Stimulated activated CD4-positive, alpha-beta T cell treated with anti-CD3 and anti-CD28 coated beads, Interleukin-2, amount 100 ng/mL, for 24 hours (primary cell): Measurements from ENCODE around the gene MAGI2.

Experiments used
- DNase-seq, 2 donors: peaks; one replicate each; pipeline ENCODE4 v3.0.0-alpha.2; 2020

The MAGI2 gene

DNA sequence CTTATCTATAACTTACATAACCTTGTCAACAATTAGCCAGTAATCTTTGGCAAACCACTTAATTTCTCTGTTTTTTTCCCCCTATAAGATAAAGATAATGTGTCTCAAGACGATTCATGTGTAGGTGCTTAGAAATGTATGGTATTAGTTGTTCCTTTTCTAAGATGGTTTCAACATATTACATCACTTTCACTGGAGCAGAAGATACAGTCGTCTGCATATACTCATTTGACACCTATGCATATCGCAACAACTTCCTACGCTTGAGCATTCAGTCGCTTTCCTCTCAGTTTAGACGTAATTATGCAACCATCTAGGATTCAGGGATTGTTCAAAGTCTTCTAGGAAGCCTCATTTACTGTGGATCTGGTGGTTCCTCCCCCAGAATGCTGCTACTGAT lies 1258.2 kb downstream of the MAGI2 start:
- no peak for DNase-seq

DNA sequence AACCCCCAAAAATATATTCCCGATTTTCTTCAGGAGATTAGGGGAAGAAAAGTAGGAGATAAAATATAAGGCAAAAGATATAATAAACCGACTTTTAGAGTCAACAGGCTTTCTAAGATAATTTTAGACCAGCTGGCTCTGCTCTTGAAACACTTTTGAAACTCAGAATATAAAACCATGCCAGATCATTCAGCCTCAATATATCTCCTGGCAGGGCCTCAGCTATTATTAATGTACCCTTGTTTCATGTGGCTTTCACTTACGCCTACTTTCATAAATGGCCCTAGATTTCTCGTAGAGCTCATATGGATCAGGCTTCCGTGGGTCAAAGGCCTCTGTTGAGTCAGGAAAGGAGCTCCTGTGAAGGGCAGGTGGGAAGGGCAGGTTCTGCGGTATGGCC lies 1258.9 kb downstream of the MAGI2 start:
- DNase-seq, result no peak

DNA sequence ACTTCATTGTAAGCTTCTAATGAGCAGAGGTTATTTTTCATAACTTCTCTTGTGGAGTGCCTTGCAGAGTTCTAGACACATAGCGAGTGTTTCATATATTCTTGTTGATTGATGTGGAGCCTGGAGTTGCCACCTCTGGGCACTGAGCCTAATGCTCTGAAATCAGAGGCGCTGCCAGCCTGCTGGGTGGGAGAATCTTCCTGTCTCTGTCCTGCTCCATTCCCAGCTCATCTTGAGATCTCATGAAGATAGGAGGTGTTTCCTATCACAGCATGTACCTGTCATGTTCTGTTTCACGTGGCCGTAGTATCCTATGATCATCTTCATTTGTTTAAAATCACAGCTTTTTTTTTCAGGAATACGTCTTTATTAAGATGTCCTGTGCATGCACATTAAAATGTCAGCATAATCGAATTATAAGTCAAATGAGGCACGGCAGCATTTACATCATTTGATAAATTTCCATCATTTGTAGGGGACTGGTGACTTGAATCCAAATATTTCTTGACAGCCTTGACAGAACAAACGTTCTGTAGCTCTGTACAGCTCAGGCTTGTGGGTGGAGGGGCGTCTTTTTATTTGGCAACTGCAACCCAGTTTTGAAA lies 1261.9 kb downstream of the MAGI2 start:
- DNase-seq, result no peak

DNA sequence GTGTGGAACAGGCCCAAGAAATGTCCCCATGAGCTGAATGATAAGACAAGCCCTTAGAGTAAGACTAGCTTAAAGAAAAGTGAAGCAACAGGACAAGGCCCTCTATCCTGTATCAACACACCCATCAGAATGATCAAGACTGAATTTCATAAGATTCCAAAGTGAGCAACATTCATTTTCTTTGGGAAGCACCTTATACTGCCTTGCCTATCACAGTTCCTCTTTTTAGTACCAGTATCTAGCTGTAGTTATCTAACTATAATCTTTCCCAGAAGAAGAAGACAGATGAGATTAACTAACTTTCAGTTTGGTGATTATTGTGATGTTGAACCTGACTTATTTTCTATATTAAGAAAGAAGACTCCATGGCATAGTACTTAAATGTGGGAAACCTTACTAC lies 1263.7 kb downstream of the MAGI2 start:
- DNase-seq, result no peak

DNA sequence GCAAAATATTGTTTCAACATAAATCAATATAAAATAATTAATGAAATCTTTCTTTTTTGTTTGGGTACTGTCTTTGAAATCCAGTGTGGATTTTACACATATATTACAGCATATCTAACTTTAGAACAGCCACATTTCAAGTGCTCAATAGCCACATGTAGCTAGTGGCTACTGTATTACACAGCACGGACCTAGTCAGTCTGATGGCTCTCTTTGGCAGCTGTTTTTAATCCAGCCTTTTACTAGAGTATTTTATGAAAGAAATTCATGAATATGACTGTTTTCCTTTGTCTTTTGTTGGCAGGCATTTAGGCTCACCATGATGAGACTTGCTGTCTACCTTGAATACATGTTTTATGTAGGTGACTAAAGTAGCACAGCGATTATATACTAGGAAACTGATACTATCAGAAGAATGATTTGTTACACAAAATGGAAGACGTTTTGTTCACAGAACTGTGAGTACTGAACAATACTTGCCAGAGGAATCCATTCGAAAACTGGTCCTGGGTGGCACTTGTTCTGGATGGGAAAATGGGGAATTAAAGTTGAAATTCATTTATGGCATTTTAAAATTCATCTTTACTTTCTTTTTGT lies 1268.2 kb downstream of the MAGI2 start:
- no peak for DNase-seq

DNA sequence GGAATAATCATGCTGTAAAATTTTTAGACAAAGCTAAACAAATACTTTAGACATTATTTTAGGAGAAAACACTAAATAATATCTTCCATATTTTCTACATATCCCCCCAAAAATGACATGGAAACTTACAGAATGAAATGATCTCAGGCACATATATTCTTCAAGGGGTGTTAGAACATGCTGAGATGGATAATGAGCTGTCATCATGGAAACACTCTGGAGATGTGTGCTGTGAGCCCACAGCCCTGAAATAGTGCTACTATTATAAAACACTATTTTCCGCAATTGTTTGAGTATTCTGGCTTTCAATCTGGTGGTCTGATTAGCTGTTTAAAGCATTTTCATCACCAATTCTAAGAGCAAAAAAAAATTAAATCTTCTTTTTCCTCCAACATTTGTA lies 1269.2 kb downstream of the MAGI2 start:
- no peak for DNase-seq

DNA sequence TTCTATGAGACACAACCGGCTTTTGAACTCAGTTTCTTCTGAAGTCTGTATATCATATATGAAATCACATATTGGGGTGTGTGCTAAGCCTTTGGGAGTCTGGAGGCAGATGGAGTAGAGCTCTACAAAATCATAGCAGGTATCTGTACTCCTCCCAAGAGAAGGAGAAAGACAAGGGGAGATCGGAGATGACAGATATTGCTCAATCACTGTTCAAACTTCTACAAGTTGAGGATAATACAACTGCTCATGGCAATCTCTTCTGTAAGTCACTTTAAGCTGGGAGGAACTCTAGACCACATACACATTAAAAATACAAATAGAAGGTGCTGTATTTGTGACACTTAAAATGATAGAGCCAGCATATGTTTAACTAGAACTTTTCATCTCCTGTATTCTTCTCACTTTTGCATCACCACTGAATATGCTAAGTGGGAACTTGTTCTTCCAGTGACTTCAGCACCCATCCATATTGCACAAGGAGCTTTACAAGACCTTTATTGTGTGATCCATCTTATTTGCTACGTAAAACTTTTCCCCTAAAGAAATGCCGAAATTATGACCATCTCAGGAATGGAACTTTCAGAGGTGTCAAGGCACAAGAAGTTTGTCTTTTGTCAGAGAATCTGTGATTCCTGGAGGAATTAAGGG lies 1273.5 kb downstream of the MAGI2 start:
- DNase-seq, result no peak

DNA sequence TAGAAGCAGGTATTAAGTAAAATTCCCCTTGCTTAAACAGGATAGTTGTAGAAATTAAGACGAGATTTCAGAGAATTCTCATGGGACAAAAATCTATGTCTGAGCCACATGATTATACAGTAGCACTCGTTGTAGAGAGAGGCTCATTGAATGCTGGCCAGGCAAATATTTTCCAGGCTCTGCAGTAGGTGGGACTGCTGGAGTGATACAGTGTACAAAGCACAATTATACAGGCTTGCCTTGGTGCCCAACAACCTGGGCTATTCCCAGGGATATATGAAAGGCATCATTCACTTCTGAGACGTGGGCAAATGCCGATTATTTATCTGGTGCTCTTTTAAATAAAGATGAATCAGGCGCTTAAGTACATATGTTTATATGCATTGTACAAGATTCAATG lies 1274.3 kb downstream of the MAGI2 start:
- DNase-seq, result no peak

DNA sequence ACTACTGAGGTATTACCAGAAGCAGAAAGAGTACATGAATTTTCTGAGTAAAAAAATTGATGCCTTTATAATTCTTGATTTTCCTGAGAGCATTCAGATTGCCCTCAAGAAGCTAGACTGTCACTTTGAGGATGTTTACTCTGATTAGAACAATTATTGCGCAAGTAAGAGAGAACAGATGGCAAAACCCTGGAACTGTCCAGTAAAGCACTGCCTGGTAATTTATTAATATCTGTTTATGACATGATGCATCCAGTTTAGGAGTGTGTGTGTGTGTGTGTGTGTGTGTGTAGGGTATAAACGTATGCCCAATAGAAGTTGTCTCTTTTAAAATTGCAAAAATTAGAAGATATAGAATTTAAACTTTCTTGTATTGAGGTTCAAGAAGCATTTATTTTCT lies 1275.1 kb downstream of the MAGI2 start:
- no peak for DNase-seq

DNA sequence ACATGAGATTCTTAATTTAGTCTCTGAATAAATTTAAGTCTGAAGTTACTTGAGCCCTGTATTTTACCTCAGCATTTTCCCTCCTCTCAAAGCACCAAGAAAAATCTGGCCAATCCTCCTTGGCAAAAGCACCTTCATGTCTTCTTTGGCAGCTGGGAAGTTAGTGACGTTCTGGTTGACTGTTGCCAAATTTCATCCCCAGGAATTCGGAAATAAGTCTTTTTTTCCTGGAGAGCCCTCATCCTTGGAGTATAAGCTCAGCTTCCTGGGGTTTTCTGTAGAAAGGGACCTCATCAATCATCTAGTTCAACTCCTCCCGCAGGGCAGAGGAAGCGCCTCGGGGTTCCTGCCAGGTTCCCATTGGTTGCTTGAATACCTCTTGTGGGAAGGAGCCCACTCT lies 1277.3 kb downstream of the MAGI2 start:
- DNase-seq, result no peak

DNA sequence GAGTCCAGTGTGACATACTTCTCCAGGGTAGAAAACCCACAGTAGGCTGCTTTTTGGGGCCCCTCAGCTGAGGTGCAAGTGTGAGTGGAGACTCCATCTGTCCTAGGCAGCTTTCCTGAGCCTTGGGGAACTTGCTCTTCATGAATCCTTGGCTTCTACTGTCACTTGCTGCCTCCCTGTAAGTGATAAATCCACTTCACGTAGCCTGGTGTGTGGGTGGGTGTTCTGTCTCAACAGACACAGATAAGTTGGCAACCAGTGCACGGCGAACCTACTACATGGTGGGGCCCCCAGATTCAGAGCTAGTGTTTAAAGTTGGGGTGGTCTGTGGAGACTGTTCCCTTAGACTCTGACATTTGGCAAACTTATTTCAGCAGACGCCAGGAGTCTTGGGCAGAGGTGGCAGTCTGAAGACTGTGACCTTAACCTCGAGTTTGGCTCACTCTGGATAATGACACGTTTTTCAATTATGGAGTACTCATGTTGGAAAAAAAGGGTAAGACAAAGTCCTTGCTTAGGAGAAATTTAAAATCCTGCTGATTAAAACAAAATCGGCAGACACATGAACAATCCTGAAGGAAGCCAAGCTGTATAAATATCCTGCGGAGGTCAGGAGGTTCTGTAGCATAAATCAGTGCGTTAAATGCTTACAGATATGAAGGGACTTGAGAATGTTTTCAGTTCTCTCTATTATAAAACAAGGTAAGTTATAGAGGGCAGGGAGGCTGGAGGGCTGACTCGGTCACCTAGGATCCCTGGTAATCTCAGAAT lies 1278.0 kb downstream of the MAGI2 start:
- DNase-seq, result no peak

DNA sequence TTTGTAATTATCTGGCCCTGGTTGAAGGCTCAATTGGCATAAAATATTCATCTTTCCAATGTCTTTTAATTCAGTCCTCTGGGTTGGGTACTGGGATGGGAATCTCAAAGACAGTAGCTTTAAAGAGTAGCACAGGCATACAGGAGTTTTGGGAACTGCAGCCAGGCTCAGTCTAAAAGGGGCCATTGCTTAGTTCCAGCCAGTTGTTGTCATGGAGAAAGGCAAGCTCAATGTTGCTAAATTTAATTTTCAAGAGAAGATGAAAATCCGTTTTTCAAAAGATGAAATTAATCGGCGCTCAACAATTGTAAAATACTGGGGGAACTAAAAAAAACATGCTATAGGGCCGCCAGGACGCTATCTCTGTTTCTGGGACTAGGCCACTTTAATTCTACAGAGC lies 1279.8 kb downstream of the MAGI2 start:
- no peak for DNase-seq

DNA sequence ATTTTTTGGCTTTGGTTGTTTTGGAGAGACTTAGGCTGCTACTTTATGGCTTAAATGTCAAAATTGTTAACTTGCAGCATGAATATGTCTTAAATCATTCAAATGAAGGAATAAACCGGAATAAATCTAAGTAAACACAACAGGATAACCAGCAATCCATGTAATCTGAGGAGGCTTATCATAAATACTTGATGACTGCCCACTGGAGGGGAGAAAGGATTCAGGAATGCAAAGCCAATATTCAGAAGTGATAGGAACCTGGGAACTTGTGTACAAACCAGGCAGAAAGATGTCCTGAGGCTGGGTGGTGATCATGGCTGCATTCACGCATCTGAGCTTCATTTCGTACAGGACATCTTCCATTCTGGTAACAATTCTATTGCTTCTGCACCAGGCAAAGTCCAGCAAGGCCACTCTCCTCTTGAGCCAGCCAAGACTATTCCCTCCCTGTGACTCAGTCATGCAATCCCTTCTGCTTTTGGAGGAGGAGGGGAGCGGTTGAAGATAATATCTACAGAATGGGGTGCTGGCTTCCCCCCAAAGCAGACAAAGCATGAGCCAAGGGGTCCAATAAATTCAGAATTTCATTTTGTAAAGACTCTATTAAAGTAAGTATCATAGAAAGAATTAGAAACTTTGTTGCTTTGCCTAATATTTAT lies 1280.4 kb downstream of the MAGI2 start:
- DNase-seq, result no peak

DNA sequence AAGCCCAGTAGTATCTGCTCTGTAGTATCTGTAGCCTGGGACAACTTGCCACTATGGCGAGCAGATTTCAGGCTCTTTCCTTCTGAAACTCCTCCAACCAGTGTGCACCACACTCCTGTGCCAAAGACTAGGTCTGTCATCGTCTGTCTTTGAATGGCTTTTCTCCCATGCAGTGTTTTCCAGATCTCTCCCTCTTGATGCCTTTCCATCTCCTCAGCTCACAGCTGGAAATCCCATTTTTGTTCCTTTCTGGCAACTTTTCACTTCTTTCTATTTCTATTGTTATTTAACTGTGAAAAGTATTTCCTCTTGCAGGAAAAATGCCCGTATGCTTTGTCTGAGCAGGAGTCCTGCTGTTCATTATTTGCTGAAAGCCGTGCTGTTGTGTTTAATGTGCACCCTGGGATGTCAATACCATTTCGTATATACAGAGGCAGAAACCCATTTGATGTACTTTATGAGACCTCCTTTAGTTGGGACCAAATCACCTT lies 1281.2 kb downstream of the MAGI2 start:
- DNase-seq, result no peak

DNA sequence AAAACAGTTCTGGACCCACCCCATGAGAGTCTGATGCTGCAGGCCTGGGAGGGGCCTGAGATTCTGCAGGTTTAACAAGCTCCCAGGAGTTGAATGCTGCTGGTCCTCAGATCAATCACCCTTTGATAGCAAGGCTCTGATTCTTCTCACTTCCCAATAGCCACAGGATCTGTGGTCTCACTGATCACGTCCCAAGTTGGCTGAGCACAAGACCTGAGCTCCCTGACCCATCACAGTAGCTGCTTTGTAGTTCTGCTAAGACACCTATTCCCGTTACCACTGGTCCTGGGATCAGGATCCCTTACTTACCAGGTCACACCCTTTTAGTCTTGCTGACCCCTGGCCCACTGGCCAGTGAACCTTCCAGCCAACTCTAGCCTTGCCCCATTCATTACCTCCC lies 1282.1 kb downstream of the MAGI2 start:
- DNase-seq, result no peak

DNA sequence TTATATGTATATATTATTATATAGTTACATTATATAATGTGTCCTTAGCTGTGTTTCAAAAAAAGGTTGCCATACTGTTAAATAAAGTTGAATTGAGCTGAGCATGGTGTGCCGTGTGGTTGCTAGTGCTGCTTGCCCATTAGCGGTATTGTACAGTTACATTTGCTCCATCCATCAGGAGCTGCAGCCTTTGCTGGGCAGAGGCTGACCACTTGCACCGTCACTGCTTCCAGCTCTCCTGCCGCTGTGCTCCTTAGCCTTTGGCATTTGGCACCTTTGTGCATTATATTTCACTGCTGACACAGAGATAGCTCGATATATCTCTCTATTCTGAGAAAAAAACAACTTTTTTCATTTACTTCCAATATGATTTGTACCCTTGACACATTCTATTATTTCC lies 1282.7 kb downstream of the MAGI2 start:
- no peak for DNase-seq

DNA sequence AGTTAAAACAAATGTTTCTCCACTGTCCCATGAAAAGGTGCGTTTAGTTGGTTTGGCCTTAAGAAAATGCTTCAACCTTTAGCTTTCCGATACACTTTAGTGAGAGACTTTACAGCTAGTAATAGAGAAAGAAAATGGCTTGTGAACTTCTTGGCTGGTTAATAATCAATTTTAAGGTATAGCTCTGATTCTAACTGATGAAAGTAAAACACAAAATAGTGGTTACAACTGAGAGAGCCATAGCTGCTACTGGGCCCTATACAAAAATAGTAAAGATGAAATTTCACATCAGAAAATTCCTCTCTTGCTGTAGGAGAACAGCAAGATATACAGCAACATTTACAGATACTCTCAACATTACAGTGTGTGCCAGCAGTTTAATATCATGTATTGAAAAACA lies 1283.5 kb downstream of the MAGI2 start:
- no peak for DNase-seq

DNA sequence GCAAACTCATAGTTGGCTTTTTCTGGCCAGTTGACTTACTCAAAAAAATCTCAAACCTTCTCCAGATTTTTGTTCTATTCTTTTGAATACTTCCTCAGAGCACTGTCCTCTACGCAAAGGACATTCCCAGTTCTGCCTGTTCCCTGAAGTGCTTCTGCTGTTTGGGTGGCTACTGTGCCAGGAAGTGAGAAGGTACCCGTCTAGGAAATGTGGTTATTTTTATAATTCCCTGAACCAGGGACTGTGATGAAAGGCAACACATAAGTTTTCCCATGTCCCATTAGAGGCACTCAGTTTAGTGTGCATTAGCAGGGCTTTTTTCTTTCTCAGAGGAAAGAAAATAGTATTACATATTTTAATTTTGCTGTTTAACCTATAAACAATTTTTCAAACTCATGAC lies 1284.6 kb downstream of the MAGI2 start:
- no peak for DNase-seq

DNA sequence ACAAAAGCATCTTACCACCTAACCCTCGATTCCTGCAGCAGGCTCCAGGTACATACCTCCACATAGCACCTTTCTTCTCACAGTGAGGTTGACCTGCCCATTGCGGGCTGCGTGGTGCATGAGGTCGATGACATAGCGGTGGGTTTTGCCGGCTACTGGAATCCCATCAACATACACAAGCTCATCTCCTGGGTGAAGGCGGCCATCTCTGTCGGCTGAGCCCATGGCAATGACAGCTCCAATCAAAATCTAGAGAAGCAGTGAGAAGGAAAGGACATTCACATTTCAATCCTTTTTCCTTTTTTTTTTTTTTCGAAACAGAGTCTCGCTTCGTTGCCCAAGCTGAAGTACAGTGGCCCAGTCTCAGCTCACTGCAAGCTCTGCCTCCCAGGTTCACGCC lies 1285.6 kb downstream of the MAGI2 start:
- DNase-seq, result no peak

DNA sequence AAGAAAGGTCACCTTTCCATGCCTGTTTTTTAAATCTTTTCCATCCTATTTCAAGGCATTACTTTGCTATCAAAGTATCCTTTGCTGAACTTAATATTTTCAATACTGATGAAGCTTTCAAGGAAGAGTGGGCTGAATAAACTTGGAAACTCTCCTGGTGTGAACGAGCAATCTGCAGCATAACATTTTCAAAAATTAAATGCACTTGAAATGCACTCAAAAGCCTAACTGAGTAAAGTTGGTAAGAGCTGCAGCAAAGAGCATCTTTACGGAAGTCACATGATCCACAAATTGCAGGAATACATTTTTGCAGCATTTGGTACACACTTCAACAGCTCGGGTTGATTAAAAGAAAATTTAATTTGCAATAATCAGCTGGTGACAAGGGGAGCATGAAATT lies 1287.6 kb downstream of the MAGI2 start:
- DNase-seq, result no peak

DNA sequence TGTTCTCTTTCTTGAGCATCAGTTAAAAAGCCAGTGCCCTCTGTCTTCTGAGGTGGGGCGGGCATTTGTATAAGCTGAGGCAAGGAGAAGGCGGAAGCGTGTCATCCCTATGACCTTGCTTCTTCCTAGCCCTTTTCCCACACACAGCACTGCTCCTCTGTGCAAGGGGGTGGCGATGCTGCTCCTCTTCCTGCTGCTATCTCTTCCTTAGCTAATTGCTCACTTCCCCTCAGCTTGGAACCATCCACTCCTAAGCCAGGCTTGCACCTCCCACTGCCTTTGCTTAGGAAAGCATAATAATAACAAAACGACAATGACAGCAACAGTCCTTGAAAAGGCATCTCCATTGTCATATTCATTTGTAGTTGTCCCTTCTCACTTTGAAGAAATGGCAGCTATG lies 1288.0 kb downstream of the MAGI2 start:
- no peak for DNase-seq

DNA sequence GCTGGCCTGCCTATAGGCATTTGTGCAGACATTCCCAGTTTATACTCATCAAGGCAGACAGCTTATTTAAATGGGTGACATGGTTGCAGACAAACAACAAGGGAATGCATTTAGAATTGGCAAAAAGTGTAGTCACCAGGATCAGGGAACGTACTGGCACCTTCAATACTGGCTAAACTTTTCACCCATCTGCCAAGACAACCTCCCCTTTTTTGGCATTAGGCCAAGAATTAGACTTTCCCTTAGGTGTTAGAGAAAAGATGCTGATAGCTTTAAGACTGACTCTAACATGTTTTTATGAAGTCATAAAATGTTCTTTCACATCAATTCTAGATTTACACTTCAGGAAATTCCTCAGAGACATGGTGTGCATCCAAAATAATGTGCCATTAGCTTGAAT lies 1289.0 kb downstream of the MAGI2 start:
- DNase-seq, result no peak

DNA sequence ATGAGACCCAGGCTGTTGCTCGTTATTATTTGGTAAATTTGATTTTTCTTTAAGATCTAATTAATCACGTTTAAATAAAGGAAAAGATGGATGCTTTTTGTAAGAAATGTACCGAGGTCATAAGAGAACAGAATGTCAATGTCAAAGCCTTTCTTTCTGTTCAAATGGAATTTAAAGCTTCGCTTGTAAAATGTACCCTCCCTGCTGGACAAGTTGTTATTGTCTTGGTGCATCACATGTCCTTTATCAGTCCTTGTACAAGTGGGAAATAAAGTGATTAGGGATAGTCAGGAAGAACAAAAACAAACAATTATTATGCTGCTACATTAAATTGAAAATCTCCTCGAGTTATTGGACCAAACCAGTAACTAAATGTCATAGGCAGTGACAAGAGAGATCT lies 1291.7 kb downstream of the MAGI2 start:
- DNase-seq, result no peak
